Mesenchymal stem cell (in vitro differentiated cells and primary cell): ENCODE measurements around the gene PLGLB1.
"Not testable (repeated sequence)": the region's sequence is repeated elsewhere in the genome, so short reads cannot be mapped to it uniquely, and the experiment has no call there.

Experiments
- DNase-seq: peaks from one replicate; pipeline ENCODE4 v3.0.0-alpha.2; 2013
- H2AFZ ChIP-seq: one replicate; pipeline ENCODE4 v1.6.1; 2013; ENCODE audit warnings: low read depth, mild to moderate bottlenecking, control low read depth, inconsistent platforms, low read length, moderate library complexity
- H2AK5ac ChIP-seq: 2 replicates; pipeline ENCODE4 v1.6.1; 2013; ENCODE audit warnings: low read length, moderate library complexity, mild to moderate bottlenecking, inconsistent platforms; ENCODE audit not compliant: severe bottlenecking
- H2BK120ac ChIP-seq: one replicate; pipeline ENCODE4 v1.6.1; 2013; ENCODE audit warnings: low read depth, mild to moderate bottlenecking, inconsistent platforms, low read length, moderate library complexity
- H2BK12ac ChIP-seq, 2 experiments: one replicate each; pipeline ENCODE4 v1.6.1; 2013; ENCODE audit warnings: inconsistent platforms in 2 of 2, low read length in 2 of 2, mild to moderate bottlenecking in 2 of 2, moderate library complexity in 2 of 2, control low read depth in 1 of 2
- H2BK15ac ChIP-seq: one replicate; pipeline ENCODE4 v1.6.1; 2013; ENCODE audit warnings: mild to moderate bottlenecking, low read depth, inconsistent platforms; ENCODE audit not compliant: poor library complexity, severe bottlenecking
- H2BK5ac ChIP-seq: 2 replicates; pipeline ENCODE4 v1.6.1; 2013; ENCODE audit warnings: low read depth, mild to moderate bottlenecking, low read length, control low read depth, inconsistent platforms; ENCODE audit not compliant: poor library complexity, severe bottlenecking
- H3K14ac ChIP-seq, 2 experiments: one replicate each; pipeline ENCODE4 v1.6.1; 2013; ENCODE audit warnings: inconsistent platforms in 2 of 2, low read length in 2 of 2, control low read depth in 1 of 2, mild to moderate bottlenecking in 1 of 2, moderate library complexity in 1 of 2
- H3K18ac ChIP-seq, 2 experiments: one replicate each; pipeline ENCODE4 v1.6.1; 2013; ENCODE audit warnings: inconsistent platforms in 2 of 2, low read length in 2 of 2, control low read depth in 1 of 2, low read depth in 1 of 2, mild to moderate bottlenecking in 1 of 2
- H3K23ac ChIP-seq, 2 experiments: one replicate each; pipeline ENCODE4 v1.6.1; 2013; ENCODE audit warnings: inconsistent platforms in 2 of 2, low read length in 2 of 2, mild to moderate bottlenecking in 2 of 2, moderate library complexity in 2 of 2, control low read depth in 1 of 2
- H3K27ac ChIP-seq: 2 replicates; pipeline ENCODE4 v1.5.1; 2013; ENCODE audit warnings: mild to moderate bottlenecking, moderate library complexity, low read length, control low read depth, inconsistent platforms; ENCODE audit not compliant: poor library complexity, severe bottlenecking
- H3K27me3 ChIP-seq, 2 experiments: 2 replicates each; pipeline versions ENCODE4 v1.6.1 to v1.7.0; 2013; ENCODE audit warnings: low read length in 2 of 2, mild to moderate bottlenecking in 2 of 2, moderate library complexity in 2 of 2, control low read depth in 1 of 2, inconsistent platforms in 1 of 2; ENCODE audit not compliant: control insufficient read depth in 1 of 2, insufficient read depth in 1 of 2
- H3K36me3 ChIP-seq, 2 experiments: 2 replicates each; pipeline versions ENCODE4 v1.6.1 to v1.7.0; 2013; ENCODE audit warnings: low read length in 2 of 2, control low read depth in 1 of 2, inconsistent platforms in 1 of 2, low read depth in 1 of 2, mild to moderate bottlenecking in 1 of 2; ENCODE audit not compliant: insufficient read depth in 2 of 2, control insufficient read depth in 1 of 2
- H3K4ac ChIP-seq, 2 experiments: one replicate each; pipeline ENCODE4 v1.6.1; 2013; ENCODE audit warnings: inconsistent platforms in 2 of 2, low read length in 2 of 2, mild to moderate bottlenecking in 2 of 2, moderate library complexity in 2 of 2, control low read depth in 1 of 2, low read depth in 1 of 2
- H3K4me1 ChIP-seq: 2 replicates; pipeline ENCODE4 v1.6.1; 2013; ENCODE audit warnings: low read depth, low read length, control low read depth; ENCODE audit not compliant: control insufficient read depth, insufficient read depth
- H3K4me2 ChIP-seq: 2 replicates; pipeline ENCODE4 v1.6.1; 2013; ENCODE audit warnings: low read length, mild to moderate bottlenecking, inconsistent platforms; ENCODE audit not compliant: poor library complexity, severe bottlenecking
- H3K4me3 ChIP-seq, 2 experiments: 2 replicates each; pipeline versions ENCODE4 v1.5.1 to v1.7.0; 2013; ENCODE audit warnings: low read length in 2 of 2, mild to moderate bottlenecking in 2 of 2, control low read depth in 1 of 2, low read depth in 1 of 2; ENCODE audit not compliant: insufficient read depth in 1 of 2
- H3K79me1 ChIP-seq: replicated peaks from 2 replicates; pipeline ENCODE4 v1.6.1; 2013; ENCODE audit warnings: mild to moderate bottlenecking, control low read depth, low read length, inconsistent platforms; ENCODE audit not compliant: poor library complexity, severe bottlenecking
- H3K9ac ChIP-seq: 2 replicates; pipeline ENCODE4 v1.7.0; 2013; ENCODE audit warnings: mild to moderate bottlenecking, low read length, moderate library complexity
- H3K9me3 ChIP-seq: 2 replicates; pipeline ENCODE4 v1.7.0; 2013; ENCODE audit warnings: mild to moderate bottlenecking, low read length; ENCODE audit not compliant: control insufficient read depth
- H4K8ac ChIP-seq: one replicate; pipeline ENCODE4 v1.6.1; 2013; ENCODE audit warnings: inconsistent platforms, mild to moderate bottlenecking, low read length, moderate library complexity
- H4K91ac ChIP-seq: one replicate; pipeline ENCODE4 v1.6.1; 2013; ENCODE audit warnings: mild to moderate bottlenecking, low read length, inconsistent platforms
- WGBS: methylation state at CpG from one replicate; pipeline ENCODE4 v1.1.7; 2013; ENCODE audit warnings: mixed read lengths; 5-methylcytosine and 5-hydroxymethylcytosine counted together

PLGLB1 gene

GRCh38 chr2:87023988-87024615 is 2.5 kb upstream of the PLGLB1 start:
- H4K8ac ChIP-seq, H2BK5ac ChIP-seq, H3K14ac ChIP-seq, H3K4me3 ChIP-seq, H3K4me1 ChIP-seq, H2BK15ac ChIP-seq, H3K9ac ChIP-seq, H2AK5ac ChIP-seq, H3K9me3 ChIP-seq, H4K91ac ChIP-seq, H2AFZ ChIP-seq, H3K36me3 ChIP-seq, H3K18ac ChIP-seq, H3K79me1 ChIP-seq, H2BK12ac ChIP-seq, H3K4me2 ChIP-seq, H3K4ac ChIP-seq, H3K27ac ChIP-seq, H3K23ac ChIP-seq, H3K27me3 ChIP-seq, H2BK120ac ChIP-seq, DNase-seq: not testable (repeated sequence)
- WGBS, result no CpG with 5 or more reads among the region's 8 CpGs

- H3K4ac ChIP-seq, H3K4me1 ChIP-seq, H2BK15ac ChIP-seq, H3K14ac ChIP-seq, H2BK12ac ChIP-seq, H3K4me2 ChIP-seq, DNase-seq, H3K9me3 ChIP-seq, H3K27me3 ChIP-seq, H2AFZ ChIP-seq, H3K9ac ChIP-seq, H3K79me1 ChIP-seq, H2BK5ac ChIP-seq, H3K4me3 ChIP-seq, H3K27ac ChIP-seq, H2AK5ac ChIP-seq, H3K23ac ChIP-seq, H4K91ac ChIP-seq, H3K18ac ChIP-seq, H3K36me3 ChIP-seq, H2BK120ac ChIP-seq, H4K8ac ChIP-seq: not testable (repeated sequence)
- no CpG with 5 or more reads among the region's 8 CpGs for WGBS
Measured at GRCh38 chr2:87021043-87021442, 601 bp downstream of the PLGLB1 start.

GRCh38 chr2:87019053-87019452 is 2.6 kb downstream of the PLGLB1 start:
- not testable (repeated sequence) for H4K8ac ChIP-seq, H3K27me3 ChIP-seq, H2BK5ac ChIP-seq, H3K4me2 ChIP-seq, H2AFZ ChIP-seq, H4K91ac ChIP-seq, H2BK120ac ChIP-seq, H2BK12ac ChIP-seq, H3K27ac ChIP-seq, DNase-seq, H3K4me3 ChIP-seq, H2BK15ac ChIP-seq, H2AK5ac ChIP-seq, H3K9me3 ChIP-seq, H3K4me1 ChIP-seq, H3K79me1 ChIP-seq, H3K14ac ChIP-seq, H3K9ac ChIP-seq, H3K36me3 ChIP-seq, H3K18ac ChIP-seq, H3K23ac ChIP-seq, H3K4ac ChIP-seq
- no CpG with 5 or more reads among the region's 9 CpGs for WGBS

- not testable (repeated sequence) for H4K8ac ChIP-seq, H2BK120ac ChIP-seq, H3K27me3 ChIP-seq, H3K27ac ChIP-seq, H3K4me2 ChIP-seq, H3K79me1 ChIP-seq, H3K36me3 ChIP-seq, H4K91ac ChIP-seq, DNase-seq, H3K18ac ChIP-seq, H3K14ac ChIP-seq, H2BK5ac ChIP-seq, H2BK15ac ChIP-seq, H3K4me1 ChIP-seq, H2AFZ ChIP-seq, H3K23ac ChIP-seq, H3K4ac ChIP-seq, H2AK5ac ChIP-seq, H3K9me3 ChIP-seq, H2BK12ac ChIP-seq, H3K9ac ChIP-seq, H3K4me3 ChIP-seq
- WGBS, result no CpG with 5 or more reads among the region's 9 CpGs
Measured at GRCh38 chr2:87014489-87015169, 7.0 kb downstream of the PLGLB1 start.
